ENCODE data around the gene FBXO28.

- TF ChIP-seq RAD21 (IDR thresholded peaks at IDR 0.05; ENCODE audit: low read depth) (peak; percentile 78), SIN3A (IDR thresholded peaks at IDR 0.05; ENCODE audit: low read depth) (no peak)
Measured at GRCh38 chr1:224116131-224116530, 2.2 kb downstream of the FBXO28 start.

Measured in HCT116 (cell line).